ENCODE measurements around the gene IP6K2.
"Not testable (repeated sequence)": the region's sequence is repeated elsewhere in the genome, so short reads cannot be mapped to it uniquely, and the experiment has no call there.

DNA sequence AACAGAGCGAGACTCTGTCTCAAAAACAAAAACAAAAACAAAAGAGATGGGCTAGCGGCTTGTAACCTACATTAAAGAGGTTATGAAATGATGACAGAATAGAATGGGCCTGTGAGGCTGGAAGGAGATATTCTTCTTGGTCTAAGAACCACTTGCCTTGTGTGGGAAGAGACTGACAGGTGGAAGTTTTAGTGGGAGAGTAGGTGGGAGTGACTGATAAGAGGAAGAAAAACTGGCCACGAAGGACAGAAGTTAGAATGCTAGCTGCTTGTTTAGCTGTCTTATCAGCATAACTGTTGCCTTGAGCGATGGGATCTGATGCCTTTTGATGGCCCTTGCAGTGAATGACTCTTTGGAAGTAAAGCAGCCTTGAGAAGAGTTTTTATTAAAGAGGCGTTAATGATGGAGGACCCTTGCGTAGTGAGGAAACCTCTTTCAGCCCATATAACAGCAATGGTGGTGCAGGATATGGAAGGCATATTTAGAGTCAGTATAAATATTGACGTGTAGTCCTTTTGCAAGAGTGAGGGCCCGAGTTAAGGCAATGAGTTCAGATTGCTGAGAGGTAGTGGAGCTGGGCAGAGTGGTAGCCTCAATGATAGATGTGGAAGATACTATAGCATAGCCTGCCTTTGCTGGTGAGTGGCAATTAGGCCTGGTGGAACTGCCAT is 8.3 kb upstream of the IP6K2 start:
- TF ChIP-seq CTCF (conservative IDR thresholded peaks at IDR 0.05; ENCODE audit: low read depth in 2 of 2); NANOG (IDR thresholded peaks at IDR 0.05; ENCODE audit: borderline replicate concordance); EZH2 (IDR thresholded peaks at IDR 0.05; ENCODE audit: low read depth, unreplicated experiment): not testable (repeated sequence)
- TF ChIP-seq, protein P1, sequence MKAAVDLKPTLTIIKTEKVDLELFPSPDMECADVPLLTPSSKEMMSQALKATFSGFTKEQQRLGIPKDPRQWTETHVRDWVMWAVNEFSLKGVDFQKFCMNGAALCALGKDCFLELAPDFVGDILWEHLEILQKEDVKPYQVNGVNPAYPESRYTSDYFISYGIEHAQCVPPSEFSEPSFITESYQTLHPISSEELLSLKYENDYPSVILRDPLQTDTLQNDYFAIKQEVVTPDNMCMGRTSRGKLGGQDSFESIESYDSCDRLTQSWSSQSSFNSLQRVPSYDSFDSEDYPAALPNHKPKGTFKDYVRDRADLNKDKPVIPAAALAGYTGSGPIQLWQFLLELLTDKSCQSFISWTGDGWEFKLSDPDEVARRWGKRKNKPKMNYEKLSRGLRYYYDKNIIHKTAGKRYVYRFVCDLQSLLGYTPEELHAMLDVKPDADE (IDR thresholded peaks at IDR 0.05) = not testable (repeated sequence)

Data from GM23338 (cell line).